Stimulated activated naive CD8-positive, alpha-beta T cell treated with anti-CD3 and anti-CD28 coated beads, Interleukin-15, amount 100 ng/mL, for 72 hours (primary cell): ENCODE measurements around the gene ACP3.

ENCODE experiments used
- ATAC-seq: fragments of 150-1000 bp; cut with Tn5 transposase; 2 replicates; pipeline ENCODE4 v1.10.0; 2021; ENCODE audit warnings: mild to moderate bottlenecking, moderate library complexity
- DNase-seq, 2 donors: peaks; one replicate each; pipeline ENCODE4 v3.0.0; 2021 to 2022
- H3K27ac Mint-ChIP-seq, 2 donors: one replicate each; pipeline ENCODE4 v1.8.0; 2022; ENCODE audit warnings: mild to moderate bottlenecking in 2 of 2, mixed read lengths in 2 of 2, moderate library complexity in 2 of 2
- H3K27me3 Mint-ChIP-seq: one replicate; pipeline ENCODE4 v1.8.0; 2022; ENCODE audit warnings: mixed read lengths
- H3K4me1 Mint-ChIP-seq: one replicate; pipeline ENCODE4 v1.8.0; 2022; ENCODE audit warnings: mild to moderate bottlenecking, mixed read lengths
- H3K4me3 Mint-ChIP-seq, 2 donors: one replicate each; pipeline ENCODE4 v1.8.0; 2022; ENCODE audit warnings: mild to moderate bottlenecking in 2 of 2, mixed read lengths in 2 of 2, moderate library complexity in 1 of 2
- H3K9me3 Mint-ChIP-seq, 2 donors: one replicate each; pipeline ENCODE4 v1.8.0; 2022; ENCODE audit warnings: mixed read lengths in 2 of 2

Gene ACP3

GRCh38 chr3:132405609-132406299 is 88.5 kb downstream of the ACP3 start:
- H3K27ac Mint-ChIP-seq = no peak overlapping the region
- no peaks in the 10 kb centered on the region for H3K9me3 Mint-ChIP-seq
- peaks cover 8% of the 10 kb centered on the region for H3K27me3 Mint-ChIP-seq
- H3K4me1 Mint-ChIP-seq = no peaks in the 10 kb centered on the region
- no peak overlapping the region for H3K4me3 Mint-ChIP-seq
- ATAC-seq (no peak), DNase-seq (no peak)

- Mint-ChIP-seq H3K4me1 (no peaks in the 10 kb centered on the region), H3K27me3 (peaks cover 1% of the 10 kb centered on the region), H3K4me3 (no peak overlapping the region), H3K9me3 (no peaks in the 10 kb centered on the region), H3K27ac (no peak overlapping the region)
- ATAC-seq = no peak
- DNase-seq = no peak
Observed at GRCh38 chr3:132406587-132406986, 89.4 kb downstream of the ACP3 start.

GRCh38 chr3:132407025-132407424 is 89.8 kb downstream of the ACP3 start:
- Mint-ChIP-seq H3K4me3 (no peak overlapping the region), H3K27ac (no peak overlapping the region), H3K4me1 (no peaks in the 10 kb centered on the region), H3K27me3 (no peaks in the 10 kb centered on the region), H3K9me3 (no peaks in the 10 kb centered on the region)
- ATAC-seq = no peak
- DNase-seq = no peak
